SK-N-SH treated with all-trans-retinoic acid at 6 μM for 48 hours (cell line): ENCODE data around the gene PCNT.

Experiments used
- BACH2 ChIP-seq: fragments of 250-450 bp; sonication (Bioruptor Pico); IDR thresholded peaks from 2 replicates; pipeline ENCODE4 v1.9.0; 2021; ENCODE audit warnings: mild to moderate bottlenecking, borderline replicate concordance
- CSDC2 ChIP-seq: fragments of 250-450 bp; sonication (Bioruptor Pico); IDR thresholded peaks from 2 replicates; pipeline ENCODE4 v1.5.0; 2020; ENCODE audit warnings: mild to moderate bottlenecking, moderate library complexity
- ISL1 ChIP-seq: fragments of 250-450 bp; sonication (Bioruptor Pico); IDR thresholded peaks from 2 replicates; pipeline ENCODE4 v2.1.2; 2022; ENCODE audit warnings: mild to moderate bottlenecking, moderate library complexity
- PATZ1 ChIP-seq: fragments of 250-450 bp; sonication (Bioruptor Pico); IDR thresholded peaks from 2 replicates; pipeline ENCODE4 v1.8.0; 2020; ENCODE audit warnings: mild to moderate bottlenecking, moderate library complexity, borderline replicate concordance
- TCF4 ChIP-seq: fragments of 250-450 bp; sonication (Bioruptor Pico); IDR thresholded peaks from 2 replicates; pipeline ENCODE4 v1.8.0; 2021; ENCODE audit warnings: mild to moderate bottlenecking, moderate library complexity, borderline replicate concordance
- ZFP30 ChIP-seq: fragments of 450-650 bp; formaldehyde crosslinking; IDR thresholded peaks from 2 replicates; pipeline ENCODE4 v1.5.0; 2022; ENCODE audit warnings: mild to moderate bottlenecking, moderate library complexity

- TF ChIP-seq CSDC2 (CRISPR knock-in tag) = no peak
- TF ChIP-seq BACH2 (CRISPR knock-in tag) = no peak
- no peak for TF ChIP-seq ZFP30
- TF ChIP-seq ISL1 = no peak
- no peak for TF ChIP-seq PATZ1 (CRISPR knock-in tag)
- TF ChIP-seq TCF4 (CRISPR knock-in tag) = no peak
These were observed 144.3 kb downstream of the PCNT start for GRCh38 chr21:46468108-46468774.
